K562 (cell line): ENCODE results near the gene ITPR2.

Experiments used
- FIP1L1 ChIP-seq: fragments of 200-400 bp; formaldehyde crosslinking; IDR thresholded peaks from 2 replicates; pipeline ENCODE4 v1.6.1; 2018; ENCODE audit warnings: mild to moderate bottlenecking, low read depth, low read length; ENCODE audit not compliant: poor library complexity, severe bottlenecking
- FOXK2 ChIP-seq, 2 experiments: fragments of 450-650 bp; IDR thresholded peaks in 1 of 2; conservative IDR thresholded peaks in 1 of 2; 2 replicates each; pipeline ENCODE4 v1.6.1; 2016; ENCODE audit warnings: low read depth in 2 of 2, mild to moderate bottlenecking in 1 of 2
- KHSRP ChIP-seq: fragments of 450-650 bp; IDR thresholded peaks from 2 replicates; pipeline ENCODE4 v1.6.1; 2017
- POLR2A ChIP-seq: fragments of 450-650 bp; conservative IDR thresholded peaks from 2 replicates; pipeline ENCODE4 v1.6.1; 2016
- POLR2AphosphoS5 ChIP-seq: IDR thresholded peaks from 2 replicates; pipeline ENCODE4 v1.6.1; 2011; ENCODE audit warnings: mild to moderate bottlenecking, low read depth, low read length, moderate library complexity; ENCODE audit not compliant: control insufficient read depth, insufficient read depth
- RAD51 ChIP-seq: fragments of 450-650 bp; IDR thresholded peaks from 2 replicates; pipeline ENCODE4 v1.7.1; 2016; ENCODE audit warnings: low read depth, mild to moderate bottlenecking, borderline replicate concordance
- ZNF217 ChIP-seq: sonication (generic); formaldehyde crosslinking; IDR thresholded peaks from 2 replicates; pipeline ENCODE4 v1.8.0; 2022; ENCODE audit warnings: mild to moderate bottlenecking, missing genetic modification reagents
- ZNF253 ChIP-seq: fragments of 250-450 bp; sonication (Bioruptor Pico); conservative IDR thresholded peaks from 2 replicates; pipeline ENCODE4 v1.6.1; 2021; ENCODE audit warnings: mild to moderate bottlenecking
- ZNF740 ChIP-seq, 3 experiments: fragments of 200-800 bp in 1 of 3; sonication (Bioruptor generic) in 1 of 3; sonication (generic) in 1 of 3; formaldehyde crosslinking in 1 of 3; IDR thresholded peaks; 2 replicates each; pipeline versions ENCODE4 v1.6.1 to v1.8.0; 2016 to 2022; ENCODE audit warnings: mild to moderate bottlenecking in 2 of 3, missing compliant biosample characterization in 2 of 3, missing genetic modification characterization in 2 of 3, missing genetic modification reagents in 1 of 3

GRCh38 chr12:26847431-26847830 lies 14.4 kb upstream of the ITPR2 start:
- TF ChIP-seq ZNF740 (CRISPR knock-in tag; IDR thresholded peaks at IDR 0.05): no peak
- no peak for TF ChIP-seq ZNF740 (tag; IDR thresholded peaks at IDR 0.05)
- no peak for TF ChIP-seq FIP1L1
- no peak for TF ChIP-seq RAD51
- TF ChIP-seq POLR2A: no peak
- TF ChIP-seq ZNF253 (CRISPR knock-in tag): no peak
- TF ChIP-seq ZNF217 (CRISPR knock-in tag): no peak
- no peak for TF ChIP-seq KHSRP
- no peak for TF ChIP-seq POLR2AphosphoS5
- no peak for TF ChIP-seq FOXK2 (conservative IDR thresholded peaks at IDR 0.05 in 1 of 2, IDR thresholded peaks at IDR 0.05 in 1 of 2; ENCODE audit: low read depth in 2 of 2)
